HUES6 (cell line): Measurements from ENCODE around the gene SSBP2.
"Not testable (repeated sequence)": the region's sequence is repeated elsewhere in the genome, so short reads cannot be mapped to it uniquely, and the experiment has no call there.

Source experiments
- H3K27ac ChIP-seq: 2 replicates; pipeline ENCODE4 v1.7.0; 2013; ENCODE audit warnings: low read depth, mild to moderate bottlenecking, low read length, inconsistent platforms
- H3K27me3 ChIP-seq: 2 replicates; pipeline ENCODE4 v1.6.1; 2013; ENCODE audit warnings: low read length; ENCODE audit not compliant: control insufficient read depth, insufficient read depth
- H3K36me3 ChIP-seq: 2 replicates; pipeline ENCODE4 v1.6.1; 2013; ENCODE audit warnings: low read length; ENCODE audit not compliant: control insufficient read depth, insufficient read depth
- H3K4me1 ChIP-seq: 2 replicates; pipeline ENCODE4 v1.6.1; 2013; ENCODE audit warnings: low read length; ENCODE audit not compliant: control insufficient read depth, insufficient read depth
- H3K4me3 ChIP-seq: 2 replicates; pipeline ENCODE4 v1.5.1; 2013; ENCODE audit warnings: low read depth, low read length
- H3K9ac ChIP-seq: one replicate; pipeline ENCODE4 v1.6.1; 2013; ENCODE audit warnings: mild to moderate bottlenecking, low read length
- H3K9me3 ChIP-seq: 2 replicates; pipeline ENCODE4 v1.6.1; 2013; ENCODE audit warnings: low read depth, low read length; ENCODE audit not compliant: control insufficient read depth, insufficient read depth

Gene SSBP2

GRCh38 chr5:81665795-81666194 lies 85.1 kb downstream of the SSBP2 start:
- no peaks in the 10 kb centered on the region for H3K36me3 ChIP-seq
- no peaks in the 10 kb centered on the region for H3K4me1 ChIP-seq
- H3K27me3 ChIP-seq = no peaks in the 10 kb centered on the region
- H3K27ac ChIP-seq = no peak overlapping the region
- H3K9me3 ChIP-seq = no peaks in the 10 kb centered on the region
- no peak overlapping the region for H3K9ac ChIP-seq
- no peak overlapping the region for H3K4me3 ChIP-seq

- not testable (repeated sequence) for H3K9me3 ChIP-seq, H3K36me3 ChIP-seq, H3K27ac ChIP-seq, H3K27me3 ChIP-seq, H3K4me1 ChIP-seq, H3K4me3 ChIP-seq, H3K9ac ChIP-seq
Observed at GRCh38 chr5:81660624-81661023, 90.3 kb downstream of the SSBP2 start.

GRCh38 chr5:81657386-81657785 lies 93.5 kb downstream of the SSBP2 start:
- Histone ChIP-seq H3K36me3 (no peaks in the 10 kb centered on the region), H3K4me3 (no peak overlapping the region), H3K27me3 (no peaks in the 10 kb centered on the region), H3K9me3 (no peaks in the 10 kb centered on the region), H3K27ac (no peak overlapping the region), H3K9ac (no peak overlapping the region), H3K4me1 (no peaks in the 10 kb centered on the region)

GRCh38 chr5:81656783-81657182 lies 94.1 kb downstream of the SSBP2 start:
- Histone ChIP-seq H3K27me3 (no peaks in the 10 kb centered on the region), H3K9ac (no peak overlapping the region), H3K4me1 (no peaks in the 10 kb centered on the region), H3K36me3 (no peaks in the 10 kb centered on the region), H3K27ac (no peak overlapping the region), H3K9me3 (no peaks in the 10 kb centered on the region), H3K4me3 (no peak overlapping the region)

- H3K4me1 ChIP-seq = no peaks in the 10 kb centered on the region
- H3K9ac ChIP-seq = no peak overlapping the region
- no peaks in the 10 kb centered on the region for H3K9me3 ChIP-seq
- no peak overlapping the region for H3K4me3 ChIP-seq
- no peaks in the 10 kb centered on the region for H3K27me3 ChIP-seq
- H3K27ac ChIP-seq = no peak overlapping the region
- no peaks in the 10 kb centered on the region for H3K36me3 ChIP-seq
Observed at GRCh38 chr5:81650987-81651386, 99.9 kb downstream of the SSBP2 start.

GRCh38 chr5:81646469-81646995 lies 104.4 kb downstream of the SSBP2 start:
- no peak overlapping the region for H3K27ac ChIP-seq
- no peak overlapping the region for H3K4me3 ChIP-seq
- no peaks in the 10 kb centered on the region for H3K4me1 ChIP-seq
- H3K36me3 ChIP-seq = no peaks in the 10 kb centered on the region
- no peaks in the 10 kb centered on the region for H3K27me3 ChIP-seq
- no peak overlapping the region for H3K9ac ChIP-seq
- no peaks in the 10 kb centered on the region for H3K9me3 ChIP-seq

GRCh38 chr5:81642210-81642609 lies 108.7 kb downstream of the SSBP2 start:
- H3K4me1 ChIP-seq = no peaks in the 10 kb centered on the region; the same call in 1 of the 2 replicates
- no peak overlapping the region for H3K27ac ChIP-seq
- H3K9me3 ChIP-seq = no peaks in the 10 kb centered on the region
- H3K27me3 ChIP-seq = no peaks in the 10 kb centered on the region
- no peak overlapping the region for H3K9ac ChIP-seq
- H3K4me3 ChIP-seq = no peak overlapping the region
- no peaks in the 10 kb centered on the region for H3K36me3 ChIP-seq

- H3K9ac ChIP-seq = no peak overlapping the region
- no peaks in the 10 kb centered on the region for H3K36me3 ChIP-seq
- H3K9me3 ChIP-seq = no peaks in the 10 kb centered on the region
- no peaks in the 10 kb centered on the region; the same call in 1 of the 2 replicates for H3K4me1 ChIP-seq
- no peak overlapping the region for H3K27ac ChIP-seq
- no peak overlapping the region for H3K4me3 ChIP-seq
- H3K27me3 ChIP-seq = no peaks in the 10 kb centered on the region
Observed at GRCh38 chr5:81639556-81639955, 111.3 kb downstream of the SSBP2 start.

- Histone ChIP-seq H3K36me3 (no peaks in the 10 kb centered on the region), H3K27ac (no peak overlapping the region), H3K27me3 (no peaks in the 10 kb centered on the region), H3K9ac (no peak overlapping the region), H3K4me1 (no peaks in the 10 kb centered on the region; the same call in 1 of the 2 replicates), H3K9me3 (no peaks in the 10 kb centered on the region), H3K4me3 (no peak overlapping the region)
Observed at GRCh38 chr5:81638471-81638870, 112.4 kb downstream of the SSBP2 start.

GRCh38 chr5:81633891-81634290 lies 117.0 kb downstream of the SSBP2 start:
- Histone ChIP-seq H3K4me3 (no peak overlapping the region), H3K9ac (no peak overlapping the region), H3K36me3 (no peaks in the 10 kb centered on the region), H3K4me1 (no peaks in the 10 kb centered on the region), H3K9me3 (no peaks in the 10 kb centered on the region), H3K27ac (no peak overlapping the region), H3K27me3 (no peaks in the 10 kb centered on the region)

- no peak overlapping the region for H3K4me3 ChIP-seq
- no peaks in the 10 kb centered on the region for H3K4me1 ChIP-seq
- no peak overlapping the region for H3K9ac ChIP-seq
- no peak overlapping the region for H3K27ac ChIP-seq
- H3K27me3 ChIP-seq = no peaks in the 10 kb centered on the region
- H3K36me3 ChIP-seq = no peaks in the 10 kb centered on the region
- no peaks in the 10 kb centered on the region for H3K9me3 ChIP-seq
Observed at GRCh38 chr5:81633471-81633870, 117.4 kb downstream of the SSBP2 start.

- H3K4me3 ChIP-seq = no peak overlapping the region
- H3K36me3 ChIP-seq = no peaks in the 10 kb centered on the region
- H3K27me3 ChIP-seq = no peaks in the 10 kb centered on the region
- H3K9ac ChIP-seq = no peak overlapping the region
- H3K9me3 ChIP-seq = no peaks in the 10 kb centered on the region
- H3K27ac ChIP-seq = no peak overlapping the region
- no peaks in the 10 kb centered on the region for H3K4me1 ChIP-seq
Observed at GRCh38 chr5:81632679-81633078, 118.2 kb downstream of the SSBP2 start.
